SK-N-SH (cell line): ENCODE results near the gene IFNA4. TPM values are rescaled to one million over a fixed set of nuclear protein-coding genes. Genes with fewer than 3 reads are reported as not detected.
"Not testable (repeated sequence)": the region's sequence is repeated elsewhere in the genome, so short reads cannot be mapped to it uniquely, and the experiment has no call there.

Experiments
- CTCF ChIA-PET: fragments of 300-600, 350-600 bp; formaldehyde crosslinking; extraction: SDS; loops from one replicate; lab custom pipeline; 2021; lab: Yijun Ruan, JAX
- POLR2A ChIA-PET: fragments of 350-600 bp; sonication (Branson Sonifier 250); formaldehyde crosslinking; extraction: SDS; loops from one replicate; lab custom pipeline; 2020; ENCODE audit warnings: antibody characterized with exemption, inconsistent platforms; lab: Yijun Ruan, JAX
- DNase-seq: peaks from one replicate; pipeline ENCODE4 v3.0.0; 2012
- H2AFZ ChIP-seq: fragments of 200-600 bp; sonication (generic); 2 replicates; pipeline ENCODE4 v1.8.1; 2016; ENCODE audit warnings: antibody characterized with exemption, mild to moderate bottlenecking, low read depth
- H3F3A ChIP-seq: fragments of 200-600 bp; sonication (generic); replicated peaks from 2 replicates; pipeline ENCODE3; 2016; ENCODE audit warnings: antibody characterized with exemption, mild to moderate bottlenecking; ENCODE audit not compliant: insufficient read depth
- H3K27ac ChIP-seq, 2 experiments: fragments of 200-500 bp in 1 of 2; fragments of 200-600 bp in 1 of 2; sonication (Bioruptor generic) in 1 of 2; sonication (generic), shearing (Covaris generic) in 1 of 2; 2 replicates each; pipeline versions ENCODE4 v1.5.1 to v1.6.1; 2014 to 2016; ENCODE audit warnings: low read depth in 2 of 2, inconsistent platforms in 1 of 2, low read length in 1 of 2, mild to moderate bottlenecking in 1 of 2, mixed read lengths in 1 of 2
- H3K27me3 ChIP-seq: fragments of 200-600 bp; sonication (generic), shearing (Covaris generic); 2 replicates; pipeline ENCODE4 v1.6.1; 2016; ENCODE audit warnings: mixed run types; ENCODE audit not compliant: insufficient read depth
- H3K36me3 ChIP-seq, 2 experiments: fragments of 200-500 bp in 1 of 2; fragments of 200-600 bp in 1 of 2; sonication (Bioruptor generic) in 1 of 2; sonication (generic) in 1 of 2; replicated peaks in 1 of 2; 2 replicates each; pipeline versions ENCODE3 to v1.5.1; 2014 to 2016; ENCODE audit warnings: low read length in 1 of 2, mild to moderate bottlenecking in 1 of 2; ENCODE audit not compliant: insufficient read depth in 2 of 2, control insufficient read depth in 1 of 2
- H3K4me1 ChIP-seq, 2 experiments: fragments of 200-500 bp in 1 of 2; fragments of 200-600 bp in 1 of 2; sonication (Bioruptor generic) in 1 of 2; sonication (generic), shearing (Covaris generic) in 1 of 2; 2 replicates each; pipeline versions ENCODE4 v1.5.1 to v1.6.1; 2014 to 2016; ENCODE audit warnings: low read depth in 1 of 2, low read length in 1 of 2, mixed run types in 1 of 2; ENCODE audit not compliant: insufficient read depth in 2 of 2, control insufficient read depth in 1 of 2
- H3K4me2 ChIP-seq: fragments of 200-600 bp; sonication (generic), shearing (Covaris generic); 2 replicates; pipeline ENCODE4 v1.6.1; 2017; ENCODE audit warnings: mixed run types
- H3K4me3 ChIP-seq, 2 experiments: fragments of 200-500 bp in 1 of 2; fragments of 200-600 bp in 1 of 2; sonication (Bioruptor generic) in 1 of 2; sonication (generic), shearing (Covaris generic) in 1 of 2; 2 replicates each; pipeline versions ENCODE4 v1.5.1 to v1.8.1; 2014 to 2016; ENCODE audit warnings: low read depth in 2 of 2, inconsistent platforms in 1 of 2, low read length in 1 of 2, mild to moderate bottlenecking in 1 of 2, mixed read lengths in 1 of 2, moderate library complexity in 1 of 2
- H3K79me2 ChIP-seq: fragments of 200-600 bp; sonication (generic); 2 replicates; pipeline ENCODE4 v1.8.1; 2017; ENCODE audit warnings: mild to moderate bottlenecking; ENCODE audit not compliant: insufficient read depth
- H3K9ac ChIP-seq: fragments of 200-600 bp; sonication (generic); 2 replicates; pipeline ENCODE4 v1.6.1; 2017; ENCODE audit warnings: mixed run types
- H3K9me2 ChIP-seq: fragments of 200-600 bp; sonication (generic); 2 replicates; pipeline ENCODE4 v1.6.1; 2017; ENCODE audit warnings: mixed run types
- H3K9me3 ChIP-seq: fragments of 200-600 bp; sonication (generic); 2 replicates; pipeline ENCODE4 v1.6.1; 2017; ENCODE audit warnings: mixed run types, mild to moderate bottlenecking, moderate library complexity
- H4K20me1 ChIP-seq: fragments of 200-600 bp; sonication (generic); 2 replicates; pipeline ENCODE4 v1.6.1; 2017; ENCODE audit warnings: mild to moderate bottlenecking, mixed run types; ENCODE audit not compliant: insufficient read depth
- CHD2 ChIP-seq: fragments of 150-350 bp; IDR thresholded peaks from 2 replicates; pipeline ENCODE4 v1.6.1; 2018; ENCODE audit warnings: low read length; ENCODE audit not compliant: partially characterized antibody
- EP300 ChIP-seq, 2 experiments: IDR thresholded peaks; 2 replicates each; pipeline versions ENCODE4 v1.4.0 to v1.6.1; 2012; ENCODE audit warnings: borderline replicate concordance in 1 of 2, low read depth in 1 of 2, low read length in 1 of 2
- EZH2phosphoT487 ChIP-seq: fragments of 200-600 bp; sonication (generic); IDR thresholded peaks from 2 replicates; pipeline ENCODE4 v1.6.1; 2017; ENCODE audit warnings: low read depth, mixed run types, mild to moderate bottlenecking, antibody characterized with exemption, moderate library complexity, borderline replicate concordance
- GABPA ChIP-seq: IDR thresholded peaks from 2 replicates; pipeline ENCODE4 v1.4.0; 2012; ENCODE audit warnings: low read depth, mild to moderate bottlenecking
- IRF3 ChIP-seq: fragments of 150-350 bp; IDR thresholded peaks from 2 replicates; pipeline ENCODE4 v1.6.1; 2016; ENCODE audit warnings: mild to moderate bottlenecking, low read depth, low read length
- JUND ChIP-seq: IDR thresholded peaks from 2 replicates; pipeline ENCODE4 v1.4.0; 2012
- MAX ChIP-seq: IDR thresholded peaks from 2 replicates; pipeline ENCODE4 v1.4.0; 2012; ENCODE audit warnings: low read depth
- NFIC ChIP-seq: IDR thresholded peaks from 2 replicates; pipeline ENCODE4 v1.4.0; 2012; ENCODE audit warnings: borderline replicate concordance
- POLR2AphosphoS5 ChIP-seq: IDR thresholded peaks from 2 replicates; pipeline ENCODE4 v1.6.1; 2012; ENCODE audit warnings: low read depth, low read length
- RCOR1 ChIP-seq: fragments of 150-350 bp; IDR thresholded peaks from 2 replicates; pipeline ENCODE4 v1.6.1; 2017; ENCODE audit warnings: antibody characterized with exemption, low read length
- REST ChIP-seq: IDR thresholded peaks from 2 replicates; pipeline ENCODE4 v1.6.1; 2012; ENCODE audit warnings: mild to moderate bottlenecking, low read depth, low read length, moderate library complexity
- SIN3A ChIP-seq: IDR thresholded peaks from 2 replicates; pipeline ENCODE4 v1.6.1; 2012; ENCODE audit warnings: low read depth, mild to moderate bottlenecking, low read length, moderate library complexity, borderline replicate concordance
- SMC3 ChIP-seq: IDR thresholded peaks from 2 replicates; pipeline ENCODE4 v1.6.1; 2012; ENCODE audit warnings: low read depth, low read length, improper control_type of control experiment
- TAF1 ChIP-seq: IDR thresholded peaks from 2 replicates; pipeline ENCODE4 v1.6.1; 2012; ENCODE audit warnings: low read depth, mild to moderate bottlenecking, low read length, moderate library complexity, borderline replicate concordance
- TCF12 ChIP-seq: IDR thresholded peaks from 2 replicates; pipeline ENCODE4 v1.4.0; 2012
- TEAD4 ChIP-seq: IDR thresholded peaks from 2 replicates; pipeline ENCODE4 v1.4.0; 2012; ENCODE audit warnings: mild to moderate bottlenecking, borderline replicate concordance; ENCODE audit not compliant: insufficient read depth
- YY1 ChIP-seq: IDR thresholded peaks from 2 replicates; pipeline ENCODE4 v1.4.0; 2012; ENCODE audit warnings: low read depth, mild to moderate bottlenecking
- WGBS: methylation state at CpG from one replicate; pipeline ENCODE4 v1.1.6; 2017; ENCODE audit warnings: low lambda C conversion rate; 5-methylcytosine and 5-hydroxymethylcytosine counted together
- polyA plus RNA-seq, 3 experiments: library from polyadenylated mRNA; depleted of rRNA; stranded (reverse); fragments of >200 nt; gene quantifications; 2 replicates each; pipeline ENCODE4 v1.2.3, GENCODE V29; 2012
- TF ChIP-seq, protein P1 (sequence below): IDR thresholded peaks from 2 replicates; pipeline ENCODE4 v1.4.0; 2012; ENCODE audit warnings: low read depth, borderline replicate concordance
- TF ChIP-seq, protein P2 (sequence below): fragments of 150-350 bp; IDR thresholded peaks from 2 replicates; pipeline ENCODE4 v1.6.1; 2017; ENCODE audit warnings: antibody characterized with exemption, low read length, low read depth, borderline replicate concordance

The IFNA4 gene
- polyA plus RNA-seq, 1 of the 3 experiments (the other 2 are of a cell fraction): not detected

DNA sequence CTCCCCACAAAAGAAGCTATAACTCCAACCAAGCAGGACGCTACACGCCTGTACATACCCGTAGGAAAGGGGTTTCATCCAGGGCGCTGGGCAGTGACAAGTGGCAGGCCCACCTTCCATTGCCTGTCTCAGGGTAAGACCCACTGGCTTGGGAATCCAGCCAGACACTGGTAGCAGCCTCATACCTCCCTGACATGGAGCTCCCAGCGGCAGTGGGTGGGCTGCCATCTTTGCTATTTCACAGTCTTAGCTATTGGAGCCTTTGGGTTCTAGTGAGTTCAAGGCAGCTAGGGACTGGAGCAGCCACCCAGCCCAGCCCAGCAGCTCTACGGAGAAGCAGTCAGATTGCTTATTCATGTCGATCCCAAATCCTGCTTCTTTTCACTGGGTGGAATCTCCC is 22.9 kb upstream of the IFNA4 start (continued):
- TF ChIP-seq, protein P1, sequence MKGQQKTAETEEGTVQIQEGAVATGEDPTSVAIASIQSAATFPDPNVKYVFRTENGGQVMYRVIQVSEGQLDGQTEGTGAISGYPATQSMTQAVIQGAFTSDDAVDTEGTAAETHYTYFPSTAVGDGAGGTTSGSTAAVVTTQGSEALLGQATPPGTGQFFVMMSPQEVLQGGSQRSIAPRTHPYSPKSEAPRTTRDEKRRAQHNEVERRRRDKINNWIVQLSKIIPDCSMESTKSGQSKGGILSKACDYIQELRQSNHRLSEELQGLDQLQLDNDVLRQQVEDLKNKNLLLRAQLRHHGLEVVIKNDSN: no peak
- TF ChIP-seq MAX (no peak), JUND (no peak), TCF12 (no peak), TEAD4 (no peak), POLR2AphosphoS5 (no peak), NFIC (no peak), GABPA (no peak), SIN3A (no peak), IRF3 (no peak)

DNA sequence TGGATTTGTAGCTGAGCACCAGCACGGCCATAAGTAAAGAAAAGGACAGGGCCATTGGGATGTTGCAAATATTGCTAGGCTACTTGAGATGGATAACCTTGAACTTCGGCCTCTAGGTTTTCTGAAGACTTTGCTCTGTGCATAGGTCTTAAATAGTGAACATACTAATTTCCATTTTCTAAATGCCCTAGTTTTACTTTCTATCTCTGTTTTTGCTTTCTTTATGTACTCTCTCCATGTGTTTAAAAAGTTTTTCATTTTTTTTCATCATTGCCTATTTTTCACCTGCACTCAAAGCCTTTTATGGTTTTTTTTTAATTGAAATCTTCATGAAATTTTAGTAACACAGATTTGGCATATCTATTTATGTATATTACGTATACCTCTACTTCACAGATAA is 19.7 kb upstream of the IFNA4 start, which contains the start of gene IFNA10:
Gene IFNA10, minus strand, starts transcription at position 101 of the 400 bp plus-strand sequence. Its CDS starts 46 bp downstream, at position 55.
- CTCF ChIA-PET: interaction anchor here (1.2 kb wide), 1 partner anchor 12 kb away, joined by 3 read pairs; no protein-coding TSS in a partner anchor
- H3K9me2 ChIP-seq, H3K36me3 ChIP-seq, H3K4me2 ChIP-seq, H3K4me1 ChIP-seq, H3K27me3 ChIP-seq, H3F3A ChIP-seq, H2AFZ ChIP-seq, DNase-seq, H3K9ac ChIP-seq, H4K20me1 ChIP-seq, H3K79me2 ChIP-seq, POLR2A ChIA-PET, H3K4me3 ChIP-seq, H3K9me3 ChIP-seq, H3K27ac ChIP-seq: not testable (repeated sequence)
- WGBS: 11% methylated on average over 3 of the region's 3 CpGs

- Histone ChIP-seq H4K20me1 (no peaks in the 10 kb centered on the region), H3K4me3 (no peak overlapping the region), H2AFZ (no peak overlapping the region), H3K27me3 (no peaks in the 10 kb centered on the region), H3K9ac (no peak overlapping the region), H3K36me3 (no peaks in the 10 kb centered on the region), H3K79me2 (no peaks in the 10 kb centered on the region), H3F3A (no peaks in the 10 kb centered on the region), H3K4me1 (no peaks in the 10 kb centered on the region), H3K27ac (no peak overlapping the region), H3K9me2 (no peaks in the 10 kb centered on the region), H3K4me2 (no peak overlapping the region), H3K9me3 (no peaks in the 10 kb centered on the region)
- DNase-seq: no peak
- ChIA-PET POLR2A (no interaction called here), CTCF (no interaction called here)
- TF ChIP-seq MAX (no peak), RCOR1 (no peak), SMC3 (no peak), YY1 (no peak), EP300 (IDR thresholded peaks at IDR 0.05; ENCODE audit: borderline replicate concordance in 1 of 2, low read depth in 1 of 2, low read length in 1 of 2) (no peak), CHD2 (no peak), EZH2phosphoT487 (no peak), REST (no peak), TAF1 (no peak)
- TF ChIP-seq, protein P2, sequence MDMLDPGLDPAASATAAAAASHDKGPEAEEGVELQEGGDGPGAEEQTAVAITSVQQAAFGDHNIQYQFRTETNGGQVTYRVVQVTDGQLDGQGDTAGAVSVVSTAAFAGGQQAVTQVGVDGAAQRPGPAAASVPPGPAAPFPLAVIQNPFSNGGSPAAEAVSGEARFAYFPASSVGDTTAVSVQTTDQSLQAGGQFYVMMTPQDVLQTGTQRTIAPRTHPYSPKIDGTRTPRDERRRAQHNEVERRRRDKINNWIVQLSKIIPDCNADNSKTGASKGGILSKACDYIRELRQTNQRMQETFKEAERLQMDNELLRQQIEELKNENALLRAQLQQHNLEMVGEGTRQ: no peak
Observed at GRCh38 chr9:21205204-21205603, 17.8 kb upstream of the IFNA4 start.
